ENCODE data around the gene KCNA2.

KCNA2 gene

GRCh38 chr1:110572751-110573150 lies 33.4 kb downstream of the KCNA2 start:
- Histone ChIP-seq H3K4me1 (ENCODE audit: insufficient read depth, low read length) (no peaks in the 10 kb centered on the region), H2AFZ (ENCODE audit: low read depth, low read length) (no peak overlapping the region), H3K79me2 (ENCODE audit: insufficient read depth, low read length) (no peaks in the 10 kb centered on the region), H3K4me3 (ENCODE audit: low read depth in 1 of 2, low read length in 2 of 2) (no peak overlapping the region), H3K27ac (ENCODE audit: low read length) (no peak overlapping the region), H3K36me3 (ENCODE audit: insufficient read depth, low read length) (no peaks in the 10 kb centered on the region), H3K9ac (ENCODE audit: low read depth, low read length) (no peak overlapping the region), H3K9me3 (ENCODE audit: insufficient read depth, low read length, severe bottlenecking) (no peaks in the 10 kb centered on the region), H3K27me3 (ENCODE audit: insufficient read depth, low read length, poor library complexity) (peaks cover 25% of the 10 kb centered on the region), H4K20me1 (ENCODE audit: insufficient read depth, low read length) (0 out of 2 replicates have a peak, but pooled peaks cover 5% of the 10 kb centered on the region), H3K4me2 (ENCODE audit: insufficient read depth, low read length) (no peak overlapping the region)
- ATAC-seq (ENCODE audit: insufficient read depth, low read depth): no peak
- DNase-seq: no peak
- no peak for TF ChIP-seq EZH2 (IDR thresholded peaks at IDR 0.05; ENCODE audit: borderline replicate concordance, low read depth, low read length, severe bottlenecking)
- TF ChIP-seq, protein P1, sequence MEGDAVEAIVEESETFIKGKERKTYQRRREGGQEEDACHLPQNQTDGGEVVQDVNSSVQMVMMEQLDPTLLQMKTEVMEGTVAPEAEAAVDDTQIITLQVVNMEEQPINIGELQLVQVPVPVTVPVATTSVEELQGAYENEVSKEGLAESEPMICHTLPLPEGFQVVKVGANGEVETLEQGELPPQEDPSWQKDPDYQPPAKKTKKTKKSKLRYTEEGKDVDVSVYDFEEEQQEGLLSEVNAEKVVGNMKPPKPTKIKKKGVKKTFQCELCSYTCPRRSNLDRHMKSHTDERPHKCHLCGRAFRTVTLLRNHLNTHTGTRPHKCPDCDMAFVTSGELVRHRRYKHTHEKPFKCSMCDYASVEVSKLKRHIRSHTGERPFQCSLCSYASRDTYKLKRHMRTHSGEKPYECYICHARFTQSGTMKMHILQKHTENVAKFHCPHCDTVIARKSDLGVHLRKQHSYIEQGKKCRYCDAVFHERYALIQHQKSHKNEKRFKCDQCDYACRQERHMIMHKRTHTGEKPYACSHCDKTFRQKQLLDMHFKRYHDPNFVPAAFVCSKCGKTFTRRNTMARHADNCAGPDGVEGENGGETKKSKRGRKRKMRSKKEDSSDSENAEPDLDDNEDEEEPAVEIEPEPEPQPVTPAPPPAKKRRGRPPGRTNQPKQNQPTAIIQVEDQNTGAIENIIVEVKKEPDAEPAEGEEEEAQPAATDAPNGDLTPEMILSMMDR (IDR thresholded peaks at IDR 0.05; ENCODE audit: borderline replicate concordance, extremely low read depth, low read length, poor library complexity, severe bottlenecking): no peak

DNA sequence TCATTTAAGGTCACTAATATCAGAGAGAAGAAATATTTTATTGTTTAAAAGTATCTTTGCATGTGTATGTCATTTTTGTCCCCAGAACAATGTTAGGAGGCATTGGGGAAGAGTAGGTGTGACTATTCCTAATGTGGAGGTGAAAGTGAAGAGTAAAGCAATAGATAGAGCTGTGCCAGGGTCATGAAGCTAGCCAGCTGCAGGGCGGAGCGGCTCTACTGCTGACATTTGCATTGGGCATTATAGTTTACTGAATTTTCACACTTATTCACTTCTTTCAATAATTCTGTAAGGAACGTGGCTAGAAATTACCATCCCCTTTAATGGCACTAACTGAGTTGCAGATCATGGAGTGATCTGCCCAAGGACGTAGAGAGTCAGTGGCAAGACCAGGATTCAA lies 35.3 kb downstream of the KCNA2 start:
- H3K27ac ChIP-seq (ENCODE audit: low read length): no peak overlapping the region
- H3K9ac ChIP-seq (ENCODE audit: low read depth, low read length): no peak overlapping the region
- no peak for ATAC-seq (ENCODE audit: insufficient read depth, low read depth)
- peaks cover 29% of the 10 kb centered on the region for H3K27me3 ChIP-seq (ENCODE audit: insufficient read depth, low read length, poor library complexity)
- no peaks in the 10 kb centered on the region for H3K36me3 ChIP-seq (ENCODE audit: insufficient read depth, low read length)
- H3K4me3 ChIP-seq (ENCODE audit: low read depth in 1 of 2, low read length in 2 of 2): no peak overlapping the region
- no peak overlapping the region for H3K4me2 ChIP-seq (ENCODE audit: insufficient read depth, low read length)
- no peak for TF ChIP-seq EZH2 (IDR thresholded peaks at IDR 0.05; ENCODE audit: borderline replicate concordance, low read depth, low read length, severe bottlenecking)
- TF ChIP-seq, protein P1 (IDR thresholded peaks at IDR 0.05; ENCODE audit: borderline replicate concordance, extremely low read depth, low read length, poor library complexity, severe bottlenecking): no peak
- no peaks in the 10 kb centered on the region for H3K9me3 ChIP-seq (ENCODE audit: insufficient read depth, low read length, severe bottlenecking)
- H4K20me1 ChIP-seq (ENCODE audit: insufficient read depth, low read length): 0 out of 2 replicates have a peak, but pooled peaks cover 5% of the 10 kb centered on the region
- no peak overlapping the region for H2AFZ ChIP-seq (ENCODE audit: low read depth, low read length)
- H3K4me1 ChIP-seq (ENCODE audit: insufficient read depth, low read length): no peaks in the 10 kb centered on the region
- no peaks in the 10 kb centered on the region for H3K79me2 ChIP-seq (ENCODE audit: insufficient read depth, low read length)
- no peak for DNase-seq

- Histone ChIP-seq H3K36me3 (ENCODE audit: insufficient read depth, low read length) (no peaks in the 10 kb centered on the region), H3K4me3 (ENCODE audit: low read depth in 1 of 2, low read length in 2 of 2) (no peak overlapping the region), H4K20me1 (ENCODE audit: insufficient read depth, low read length) (0 out of 2 replicates have a peak, but pooled peaks cover 5% of the 10 kb centered on the region), H3K4me1 (ENCODE audit: insufficient read depth, low read length) (no peaks in the 10 kb centered on the region), H3K79me2 (ENCODE audit: insufficient read depth, low read length) (no peaks in the 10 kb centered on the region), H3K27ac (ENCODE audit: low read length) (no peak overlapping the region), H2AFZ (ENCODE audit: low read depth, low read length) (no peak overlapping the region), H3K4me2 (ENCODE audit: insufficient read depth, low read length) (no peak overlapping the region), H3K9ac (ENCODE audit: low read depth, low read length) (no peak overlapping the region), H3K27me3 (ENCODE audit: insufficient read depth, low read length, poor library complexity) (peaks cover 31% of the 10 kb centered on the region), H3K9me3 (ENCODE audit: insufficient read depth, low read length, severe bottlenecking) (no peaks in the 10 kb centered on the region)
- DNase-seq (no peak), ATAC-seq (ENCODE audit: insufficient read depth, low read depth) (no peak)
- no peak for TF ChIP-seq EZH2 (IDR thresholded peaks at IDR 0.05; ENCODE audit: borderline replicate concordance, low read depth, low read length, severe bottlenecking)
- TF ChIP-seq, protein P1 (IDR thresholded peaks at IDR 0.05; ENCODE audit: borderline replicate concordance, extremely low read depth, low read length, poor library complexity, severe bottlenecking): no peak
Observed at GRCh38 chr1:110570307-110570706, 35.9 kb downstream of the KCNA2 start.

- H3K27me3 ChIP-seq (ENCODE audit: insufficient read depth, low read length, poor library complexity): peaks cover 25% of the 10 kb centered on the region
- H3K4me1 ChIP-seq (ENCODE audit: insufficient read depth, low read length): no peaks in the 10 kb centered on the region
- no peaks in the 10 kb centered on the region for H3K9me3 ChIP-seq (ENCODE audit: insufficient read depth, low read length, severe bottlenecking)
- H3K27ac ChIP-seq (ENCODE audit: low read length): no peak overlapping the region
- no peaks in the 10 kb centered on the region for H3K79me2 ChIP-seq (ENCODE audit: insufficient read depth, low read length)
- 0 out of 2 replicates have a peak, but pooled peaks cover 5% of the 10 kb centered on the region for H4K20me1 ChIP-seq (ENCODE audit: insufficient read depth, low read length)
- H3K36me3 ChIP-seq (ENCODE audit: insufficient read depth, low read length): no peaks in the 10 kb centered on the region
- no peak overlapping the region for H3K9ac ChIP-seq (ENCODE audit: low read depth, low read length)
- no peak overlapping the region for H3K4me2 ChIP-seq (ENCODE audit: insufficient read depth, low read length)
- H3K4me3 ChIP-seq (ENCODE audit: low read depth in 1 of 2, low read length in 2 of 2): no peak overlapping the region
- no peak for TF ChIP-seq EZH2 (IDR thresholded peaks at IDR 0.05; ENCODE audit: borderline replicate concordance, low read depth, low read length, severe bottlenecking)
- TF ChIP-seq, protein P1 (IDR thresholded peaks at IDR 0.05; ENCODE audit: borderline replicate concordance, extremely low read depth, low read length, poor library complexity, severe bottlenecking): no peak
- no peak for DNase-seq
- no peak overlapping the region for H2AFZ ChIP-seq (ENCODE audit: low read depth, low read length)
- no peak for ATAC-seq (ENCODE audit: insufficient read depth, low read depth)
Observed at GRCh38 chr1:110566836-110567235, 39.3 kb downstream of the KCNA2 start.

Measured in DND-41 (cell line).